NCI-H2029 (cell line): ENCODE data around the gene GOLGA8J.
"Not testable (repeated sequence)": the region's sequence is repeated elsewhere in the genome, so short reads cannot be mapped to it uniquely, and the experiment has no call there.

Experiments used
- DNase-seq: peaks from one replicate; lab custom pipeline; 2025; lab: John Stamatoyannopoulos, UW

Gene GOLGA8J

DNA sequence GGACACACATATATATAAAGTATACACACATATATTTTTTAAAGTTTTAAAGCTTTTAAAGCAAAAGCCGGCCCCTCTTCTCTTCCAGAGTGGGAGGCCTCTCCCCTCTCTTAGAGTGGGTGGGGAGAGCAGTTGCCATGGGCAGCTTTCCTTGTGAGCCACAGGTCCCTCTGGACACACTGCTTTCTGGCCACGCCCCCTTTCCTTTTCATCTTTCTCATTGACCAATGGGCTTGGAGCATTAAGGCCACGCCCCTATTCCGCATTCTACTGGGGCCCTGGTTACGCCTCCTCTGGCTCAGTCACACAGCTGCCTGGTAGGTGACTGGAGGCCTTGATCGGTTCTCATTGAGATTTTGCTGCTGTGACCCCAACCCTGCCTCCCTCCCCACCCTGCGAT is at the start of gene GOLGA8J:
TSS of gene GOLGA8J (plus strand) at position 301 of the 400 bp plus-strand sequence. CDS start at position 399, 98 bp downstream.
- DNase-seq = not testable (repeated sequence)

DNA sequence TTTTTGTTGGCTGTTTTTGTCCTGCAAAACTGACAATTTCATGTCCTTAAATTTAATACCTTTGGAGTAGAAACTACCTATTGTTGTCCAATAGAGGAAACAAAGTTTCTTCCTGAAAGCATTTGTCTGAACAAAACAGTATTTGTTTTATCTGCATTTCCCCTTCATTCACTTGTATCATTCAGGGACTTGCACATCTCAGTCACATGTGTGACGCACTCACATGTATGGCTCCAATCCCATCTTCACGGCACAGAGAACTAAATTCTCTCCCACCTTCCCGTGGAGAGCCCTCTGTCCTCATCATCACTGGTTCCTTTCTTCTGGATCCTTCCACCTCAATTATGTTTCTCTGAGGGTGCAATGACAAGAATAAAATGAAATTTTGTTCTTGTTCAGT is 49.5 kb upstream of the GOLGA8J start:
- DNase-seq = no peak

GRCh38 chr15:30033763-30034162 is 49.0 kb upstream of the GOLGA8J start:
- no peak for DNase-seq

DNA sequence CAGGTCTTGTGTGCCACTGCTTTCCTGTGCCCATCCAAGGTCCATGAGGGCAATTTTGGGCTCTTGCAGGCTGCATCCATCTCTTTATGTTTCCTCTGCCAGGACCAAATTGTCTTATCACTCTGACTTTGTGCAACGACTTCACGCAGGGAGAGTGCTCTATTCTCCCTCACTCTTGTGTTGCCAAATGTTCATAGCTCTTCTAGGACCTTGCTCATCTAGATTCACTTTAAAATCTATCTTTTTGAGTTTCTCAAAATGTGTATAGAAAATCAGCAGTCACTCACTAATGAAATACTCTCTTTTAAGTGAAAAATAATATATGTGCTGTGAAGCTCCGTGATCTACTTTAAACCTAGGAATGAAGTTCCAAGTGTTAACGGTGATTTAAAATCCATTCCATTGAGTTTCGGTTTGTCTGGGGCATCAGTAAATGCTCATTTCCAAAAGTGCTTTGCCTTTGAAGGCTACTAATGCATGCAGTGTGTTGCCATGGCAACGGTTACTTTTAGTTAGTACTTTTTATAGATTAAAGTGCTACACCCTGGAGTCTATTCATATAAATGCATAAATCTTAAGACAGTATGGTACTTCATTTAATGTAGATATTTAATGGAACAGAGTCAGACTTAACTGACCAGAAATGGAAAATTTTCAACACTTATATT is 46.6 kb upstream of the GOLGA8J start:
- DNase-seq = no peak

GRCh38 chr15:30038667-30039523 is 43.9 kb upstream of the GOLGA8J start:
- DNase-seq = peak; percentile 12

DNA sequence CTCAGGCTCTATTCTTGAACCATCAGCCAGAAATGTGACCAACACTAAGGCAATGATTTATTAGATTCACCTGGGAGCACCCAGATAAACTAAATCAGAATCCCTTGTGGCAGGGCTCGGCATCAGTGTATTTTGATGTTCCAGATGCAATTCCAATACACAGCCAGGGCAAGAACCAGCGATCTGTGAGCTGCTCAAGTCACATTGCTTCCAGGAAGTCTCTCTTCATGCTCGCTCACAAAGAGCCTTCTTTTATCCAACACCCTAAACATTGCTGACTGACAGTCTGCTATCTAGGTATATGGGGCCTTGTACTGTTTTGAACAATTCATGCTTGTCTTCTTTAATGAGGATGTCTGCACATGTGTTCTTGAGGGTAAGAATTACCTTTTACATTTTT is 40.9 kb upstream of the GOLGA8J start:
- DNase-seq = no peak

GRCh38 chr15:30042556-30042955 is 40.2 kb upstream of the GOLGA8J start:
- no peak for DNase-seq

- DNase-seq = no peak
Observed at GRCh38 chr15:30043211-30043655, 39.5 kb upstream of the GOLGA8J start.

DNA sequence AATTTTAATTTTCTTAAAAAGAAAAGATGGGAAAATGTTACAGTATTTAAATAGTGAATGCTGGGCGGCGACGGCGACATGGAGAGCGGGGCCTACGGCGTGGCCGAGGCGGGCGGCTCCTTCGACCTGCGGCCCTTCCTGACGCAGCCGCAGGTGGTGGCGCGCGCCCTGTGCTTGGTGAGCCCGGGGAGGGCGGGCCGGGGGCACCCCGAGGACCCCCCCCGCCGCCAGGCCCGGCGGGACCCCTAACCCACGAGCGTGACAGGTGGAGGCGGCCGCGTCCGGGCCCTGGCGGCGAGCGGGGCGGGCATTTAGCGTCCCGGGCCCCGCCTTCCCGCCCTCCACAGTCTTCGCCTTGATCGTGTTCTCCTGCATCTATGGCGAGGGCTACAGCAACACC is 38.4 kb upstream of the GOLGA8J start:
- no peak for DNase-seq

- DNase-seq = not testable (repeated sequence)
Observed at GRCh38 chr15:30044826-30045225, 37.9 kb upstream of the GOLGA8J start.

GRCh38 chr15:30045248-30046041 is 37.3 kb upstream of the GOLGA8J start:
- DNase-seq = peak; percentile 5

GRCh38 chr15:30046430-30046829 is 36.3 kb upstream of the GOLGA8J start:
- no peak for DNase-seq

DNA sequence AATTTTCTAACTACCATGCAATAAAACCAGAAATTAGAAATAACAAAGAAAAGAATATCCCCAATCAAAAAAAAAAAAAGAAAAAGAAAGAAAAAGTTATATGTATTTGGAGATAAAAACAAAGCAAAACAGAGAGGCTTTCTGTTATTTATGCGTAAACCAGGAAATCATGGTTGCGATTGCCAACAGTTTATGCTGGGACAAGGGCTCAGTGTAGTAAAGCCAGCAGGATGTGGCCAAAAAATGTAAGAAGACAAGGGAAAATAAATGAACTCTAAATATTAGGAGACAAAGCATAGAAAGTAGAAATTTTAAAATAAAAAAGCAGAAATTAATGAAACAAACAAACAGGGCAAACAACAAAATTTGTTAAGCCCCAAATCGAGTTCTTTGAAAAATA is 27.2 kb upstream of the GOLGA8J start:
- no peak for DNase-seq

DNA sequence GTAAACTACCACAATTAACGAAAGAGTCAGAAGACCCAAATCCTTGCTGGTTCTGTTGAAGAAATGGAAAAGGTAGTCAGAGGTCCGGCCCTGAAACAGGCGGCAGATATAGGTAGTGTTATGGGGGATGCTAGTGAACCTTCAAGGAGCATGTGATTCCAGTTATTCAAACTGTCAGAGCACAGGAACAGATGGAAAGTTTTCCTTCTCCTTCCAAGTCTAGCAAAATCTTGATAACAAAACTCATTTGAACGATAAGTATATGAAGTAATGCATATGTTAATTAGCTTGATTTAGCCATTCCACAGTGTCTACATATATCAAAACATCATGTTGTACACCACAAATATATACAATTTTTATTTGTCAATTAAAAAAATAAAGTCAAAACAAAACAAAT is 26.6 kb upstream of the GOLGA8J start:
- no peak for DNase-seq

- no peak for DNase-seq
Observed at GRCh38 chr15:30059771-30060170, 23.0 kb upstream of the GOLGA8J start.

GRCh38 chr15:30062881-30063280 is 19.9 kb upstream of the GOLGA8J start:
- no peak for DNase-seq

GRCh38 chr15:30063835-30064546 is 18.8 kb upstream of the GOLGA8J start:
- DNase-seq = no peak

DNA sequence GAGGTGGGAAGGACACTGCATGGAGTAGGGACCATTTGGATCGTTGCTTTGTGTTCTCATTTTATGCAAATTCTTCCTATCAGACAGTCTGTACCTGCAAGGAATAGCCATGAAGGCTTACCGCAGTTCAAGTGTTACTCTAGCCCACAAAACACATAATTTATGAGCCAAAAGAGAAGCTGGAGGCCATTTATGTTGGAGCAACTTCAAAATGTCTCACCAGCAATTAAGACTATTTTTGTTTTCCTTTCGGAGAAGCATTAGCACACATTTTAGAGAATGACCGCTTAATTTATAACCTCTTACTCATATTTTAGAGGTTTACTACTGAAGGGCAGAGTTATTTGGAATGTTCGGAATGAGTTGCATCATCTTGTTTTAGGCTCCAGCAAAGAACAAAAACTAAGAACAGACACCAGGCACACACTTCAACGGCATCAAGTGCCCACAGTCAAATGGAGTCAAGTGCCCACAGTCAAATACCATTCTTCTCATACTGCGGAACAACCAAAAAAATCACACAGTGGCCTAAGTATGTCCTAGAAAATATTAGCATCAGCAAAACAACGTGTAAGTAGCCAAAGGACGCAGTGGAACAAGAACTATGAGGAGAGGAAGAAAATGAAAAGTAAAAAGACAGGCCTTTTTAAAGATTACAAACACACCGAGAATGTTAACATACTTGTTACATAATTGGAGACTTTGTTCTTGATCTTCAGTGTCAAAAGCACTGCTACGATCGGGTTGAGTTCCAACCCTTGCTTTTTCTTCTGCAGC is 17.5 kb upstream of the GOLGA8J start:
- peak; percentile 15 for DNase-seq

DNA sequence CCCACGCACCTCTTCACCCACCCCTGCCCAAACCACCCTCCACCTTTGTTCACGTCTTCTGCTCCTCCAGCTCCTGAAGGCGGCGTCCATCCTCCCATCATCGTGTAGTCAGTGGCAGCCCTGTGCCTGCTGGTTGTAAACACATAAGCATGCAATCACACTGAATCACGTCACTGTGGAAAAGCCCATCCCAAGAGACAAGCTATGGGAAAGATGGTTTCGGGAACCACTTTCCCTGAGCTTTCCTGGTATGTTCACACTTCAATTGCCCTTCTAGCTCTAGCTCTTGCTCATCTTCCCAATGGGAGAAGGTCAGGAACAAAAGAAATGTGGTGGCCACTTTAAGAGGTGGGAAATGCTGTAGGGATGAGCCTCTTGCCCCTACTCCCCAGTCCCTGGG is 14.4 kb upstream of the GOLGA8J start:
- no peak for DNase-seq

DNA sequence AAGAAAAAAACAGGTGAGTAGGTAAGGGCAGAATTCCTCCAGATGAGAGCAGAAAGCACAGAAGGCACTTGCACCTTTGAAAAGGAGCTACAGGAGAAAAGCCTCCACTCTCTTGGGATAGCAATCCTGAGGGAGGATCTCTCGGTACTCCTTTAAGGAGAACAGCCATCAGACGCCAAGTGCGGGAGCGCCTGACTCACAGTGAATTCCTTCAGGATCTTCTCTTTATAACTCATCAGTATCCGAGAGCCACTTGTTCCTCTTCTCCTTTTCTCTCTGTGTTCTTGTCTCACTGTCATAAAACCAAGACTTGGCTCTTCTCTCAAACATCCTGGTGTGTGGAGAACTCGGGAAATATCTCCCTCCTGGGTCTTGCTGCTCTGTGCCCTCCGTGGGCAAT is 10.1 kb upstream of the GOLGA8J start:
- no peak for DNase-seq

DNA sequence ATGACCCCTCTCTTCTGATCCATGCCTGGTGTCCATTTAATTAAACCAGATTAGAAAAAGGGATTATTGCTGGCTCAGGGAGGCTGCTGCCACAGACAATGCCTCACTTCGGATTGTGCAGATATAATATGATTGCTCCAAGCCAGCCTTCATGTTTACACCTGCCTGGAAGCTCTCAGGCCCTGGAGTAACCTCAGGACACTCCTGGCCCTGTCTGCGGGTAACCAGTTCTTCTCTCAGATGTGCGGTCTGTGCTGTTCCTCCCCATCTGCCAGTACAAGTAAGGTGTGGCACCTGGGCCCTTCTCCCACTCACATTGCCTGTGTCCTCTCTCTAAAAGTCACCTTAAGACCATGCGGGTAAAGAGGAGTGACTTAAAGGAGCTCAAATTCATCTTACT is 8.8 kb upstream of the GOLGA8J start:
- no peak for DNase-seq
